ENCODE measurements around the gene HAUS6. TPM values are rescaled to one million over a fixed set of nuclear protein-coding genes. Genes with fewer than 3 reads are reported as not detected.
"Not testable (repeated sequence)": the region's sequence is repeated elsewhere in the genome, so short reads cannot be mapped to it uniquely, and the experiment has no call there.

Gene HAUS6
- total RNA-seq = 10 to 100 TPM; 26.4 to 26.5 TPM

GRCh38 chr9:19102631-19103345 is at the start of gene HAUS6:
Gene HAUS6 (minus strand): TSS chr9:19102904. CDS start chr9:19102651, 253 bp downstream.
- DNase-seq = peak; percentile 97
- CTCF ChIA-PET = interaction anchor here (0.7 to 2.5 kb wide), 10 partner anchors 14 to 355 kb away, joined by 3 to 13 read pairs (median 6); partner anchors contain the start of gene RRAGA
- peak within 1 kb of the TSS; percentile 93 for H3K27ac Mint-ChIP-seq
- POLR2A ChIA-PET = interaction anchor here (0.6 to 2.4 kb wide), 17 partner anchors 8 to 277 kb away, joined by 3 to 18 read pairs (median 6); partner anchors contain the start of genes DENND4C, RPS6 and RRAGA
- no peaks in the 10 kb centered on the region for H3K9me3 Mint-ChIP-seq
- H3K27me3 Mint-ChIP-seq = no peaks in the 10 kb centered on the region
- H3K4me1 Mint-ChIP-seq = peaks cover 32% of the 10 kb centered on the region
- peak within 1 kb of the TSS; percentile 82 for H3K4me3 Mint-ChIP-seq
- H3K36me3 Mint-ChIP-seq (ENCODE audit: low read depth) = peaks cover 21% of the 10 kb centered on the region

GRCh38 chr9:19152160-19152498 is 49.4 kb upstream of the HAUS6 start:
- not testable (repeated sequence) for H3K27ac Mint-ChIP-seq; H3K27me3 Mint-ChIP-seq; DNase-seq; H3K36me3 Mint-ChIP-seq (ENCODE audit: low read depth); H3K9me3 Mint-ChIP-seq; H3K4me3 Mint-ChIP-seq
- ChIA-PET POLR2A (interaction anchor here (1.3 kb wide), 1 partner anchor 24 kb away, joined by 4 read pairs; no protein-coding TSS in a partner anchor), CTCF (interaction anchor here (0.7 kb wide), 1 partner anchor 66 kb away, joined by 3 read pairs; no protein-coding TSS in a partner anchor)
- H3K4me1 Mint-ChIP-seq = peaks cover 19% of the 10 kb centered on the region

GRCh38 chr9:19151425-19152159 is 48.9 kb upstream of the HAUS6 start:
- H3K36me3 Mint-ChIP-seq (ENCODE audit: low read depth) = no peaks in the 10 kb centered on the region
- no peak for DNase-seq
- H3K27me3 Mint-ChIP-seq = no peaks in the 10 kb centered on the region
- ChIA-PET POLR2A (interaction anchor here (1.0 to 1.3 kb wide), 2 partner anchors 22 to 23 kb away, joined by 3 to 4 read pairs; no protein-coding TSS in a partner anchor), CTCF (interaction anchor here (0.5 to 0.7 kb wide), 2 partner anchors 30 to 66 kb away, joined by 3 read pairs; no protein-coding TSS in a partner anchor)
- H3K27ac Mint-ChIP-seq = no peak overlapping the region
- no peak overlapping the region for H3K4me3 Mint-ChIP-seq
- peaks cover 18% of the 10 kb centered on the region for H3K4me1 Mint-ChIP-seq
- H3K9me3 Mint-ChIP-seq = no peaks in the 10 kb centered on the region

- Mint-ChIP-seq H3K27ac (no peak overlapping the region), H3K4me1 (peaks cover 4% of the 10 kb centered on the region), H3K27me3 (no peaks in the 10 kb centered on the region), H3K36me3 (ENCODE audit: low read depth) (no peaks in the 10 kb centered on the region), H3K4me3 (no peak overlapping the region), H3K9me3 (no peaks in the 10 kb centered on the region)
- POLR2A ChIA-PET = no interaction called here
- CTCF ChIA-PET = no interaction called here
- DNase-seq = no peak
Measured at GRCh38 chr9:19149230-19149629, 46.5 kb upstream of the HAUS6 start.

- CTCF ChIA-PET = interaction anchor here (0.7 kb wide), 1 partner anchor 50 kb away, joined by 3 read pairs; no protein-coding TSS in a partner anchor
- Mint-ChIP-seq H3K27me3 (no peaks in the 10 kb centered on the region), H3K4me1 (peaks cover 2% of the 10 kb centered on the region), H3K36me3 (ENCODE audit: low read depth) (no peaks in the 10 kb centered on the region), H3K4me3 (no peak overlapping the region), H3K27ac (no peak overlapping the region), H3K9me3 (no peaks in the 10 kb centered on the region)
- DNase-seq = no peak
- POLR2A ChIA-PET = no interaction called here
Measured at GRCh38 chr9:19148187-19148586, 45.5 kb upstream of the HAUS6 start.

- DNase-seq = no peak
- no peak overlapping the region for H3K4me3 Mint-ChIP-seq
- CTCF ChIA-PET = no interaction called here
- H3K9me3 Mint-ChIP-seq = no peaks in the 10 kb centered on the region
- H3K27ac Mint-ChIP-seq = no peak overlapping the region
- POLR2A ChIA-PET = interaction anchor here (1.0 kb wide), 1 partner anchor 19 kb away, joined by 3 read pairs; no protein-coding TSS in a partner anchor
- H3K27me3 Mint-ChIP-seq = no peaks in the 10 kb centered on the region
- H3K4me1 Mint-ChIP-seq = peaks cover 2% of the 10 kb centered on the region
- no peaks in the 10 kb centered on the region for H3K36me3 Mint-ChIP-seq (ENCODE audit: low read depth)
Measured at GRCh38 chr9:19146441-19147024, 43.8 kb upstream of the HAUS6 start.

GRCh38 chr9:19145881-19146280 is 43.2 kb upstream of the HAUS6 start:
- no peaks in the 10 kb centered on the region for H3K36me3 Mint-ChIP-seq (ENCODE audit: low read depth)
- DNase-seq = no peak
- ChIA-PET POLR2A (no interaction called here), CTCF (no interaction called here)
- H3K27me3 Mint-ChIP-seq = no peaks in the 10 kb centered on the region
- H3K27ac Mint-ChIP-seq = no peak overlapping the region
- no peaks in the 10 kb centered on the region for H3K9me3 Mint-ChIP-seq
- peaks cover 2% of the 10 kb centered on the region for H3K4me1 Mint-ChIP-seq
- H3K4me3 Mint-ChIP-seq = no peak overlapping the region

GRCh38 chr9:19140259-19140658 is 37.6 kb upstream of the HAUS6 start:
- ChIA-PET POLR2A (no interaction called here), CTCF (no interaction called here)
- no peak overlapping the region for H3K27ac Mint-ChIP-seq
- DNase-seq = no peak
- H3K36me3 Mint-ChIP-seq (ENCODE audit: low read depth) = no peaks in the 10 kb centered on the region
- peaks cover 1% of the 10 kb centered on the region for H3K27me3 Mint-ChIP-seq
- H3K4me1 Mint-ChIP-seq = peaks cover 13% of the 10 kb centered on the region
- no peaks in the 10 kb centered on the region for H3K9me3 Mint-ChIP-seq
- no peak overlapping the region for H3K4me3 Mint-ChIP-seq

GRCh38 chr9:19138084-19138483 is 35.4 kb upstream of the HAUS6 start:
- DNase-seq = no peak
- Mint-ChIP-seq H3K27ac (no peak overlapping the region), H3K4me1 (peaks cover 26% of the 10 kb centered on the region), H3K4me3 (no peak overlapping the region), H3K27me3 (peaks cover 1% of the 10 kb centered on the region), H3K36me3 (ENCODE audit: low read depth) (no peaks in the 10 kb centered on the region), H3K9me3 (no peaks in the 10 kb centered on the region)
- ChIA-PET POLR2A (no interaction called here), CTCF (interaction anchor here (0.7 kb wide), 1 partner anchor 386 kb away, joined by 3 read pairs; no protein-coding TSS in a partner anchor)

- CTCF ChIA-PET = no interaction called here
- Mint-ChIP-seq H3K9me3 (no peaks in the 10 kb centered on the region), H3K27ac (no peak overlapping the region), H3K4me3 (no peak overlapping the region), H3K27me3 (peaks cover 1% of the 10 kb centered on the region), H3K4me1 (peaks cover 26% of the 10 kb centered on the region), H3K36me3 (ENCODE audit: low read depth) (no peaks in the 10 kb centered on the region)
- DNase-seq = no peak
- POLR2A ChIA-PET = interaction anchor here (1.1 kb wide), 1 partner anchor 243 kb away, joined by 3 read pairs; the partner anchor contains the start of gene RPS6
Measured at GRCh38 chr9:19137282-19137681, 34.6 kb upstream of the HAUS6 start.

- H3K27ac Mint-ChIP-seq = no peak overlapping the region
- no peaks in the 10 kb centered on the region for H3K36me3 Mint-ChIP-seq (ENCODE audit: low read depth)
- H3K4me3 Mint-ChIP-seq = no peak overlapping the region
- CTCF ChIA-PET = interaction anchor here (0.7 to 1.5 kb wide), 4 partner anchors 12 to 51 kb away, joined by 3 to 8 read pairs (median 4); no protein-coding TSS in a partner anchor
- POLR2A ChIA-PET = no interaction called here
- no peak for DNase-seq
- peaks cover 1% of the 10 kb centered on the region for H3K27me3 Mint-ChIP-seq
- no peaks in the 10 kb centered on the region for H3K9me3 Mint-ChIP-seq
- H3K4me1 Mint-ChIP-seq = peaks cover 26% of the 10 kb centered on the region
Measured at GRCh38 chr9:19136129-19136528, 33.4 kb upstream of the HAUS6 start.

- H3K4me1 Mint-ChIP-seq = peaks cover 46% of the 10 kb centered on the region
- no peaks in the 10 kb centered on the region for H3K36me3 Mint-ChIP-seq (ENCODE audit: low read depth)
- H3K9me3 Mint-ChIP-seq = no peaks in the 10 kb centered on the region
- H3K27me3 Mint-ChIP-seq = no peaks in the 10 kb centered on the region
- ChIA-PET CTCF (interaction anchor here (0.6 to 2.0 kb wide), 9 partner anchors 22 to 331 kb away, joined by 3 to 12 read pairs (median 4); partner anchors contain the start of gene RRAGA), POLR2A (interaction anchor here (0.8 to 1.7 kb wide), 7 partner anchors 8 to 246 kb away, joined by 3 to 6 read pairs (median 5); partner anchors contain the start of genes DENND4C and RPS6)
- no peak overlapping the region for H3K4me3 Mint-ChIP-seq
- peak overlapping the region; percentile 67 for H3K27ac Mint-ChIP-seq
- DNase-seq = no peak
Measured at GRCh38 chr9:19133549-19134345, 31.0 kb upstream of the HAUS6 start.

Data from activated CD4-positive, alpha-beta memory T cell treated with anti-CD3 and anti-CD28 coated beads, Interleukin-2, amount 10 ng/mL, durations not matched to agents 7 days and 5 days (primary cell).